ENCODE measurements around the gene AKT2.
A peak's percentile ranks its signal among the peaks of the same experiment; 100 is the strongest.

The AKT2 gene

DNA sequence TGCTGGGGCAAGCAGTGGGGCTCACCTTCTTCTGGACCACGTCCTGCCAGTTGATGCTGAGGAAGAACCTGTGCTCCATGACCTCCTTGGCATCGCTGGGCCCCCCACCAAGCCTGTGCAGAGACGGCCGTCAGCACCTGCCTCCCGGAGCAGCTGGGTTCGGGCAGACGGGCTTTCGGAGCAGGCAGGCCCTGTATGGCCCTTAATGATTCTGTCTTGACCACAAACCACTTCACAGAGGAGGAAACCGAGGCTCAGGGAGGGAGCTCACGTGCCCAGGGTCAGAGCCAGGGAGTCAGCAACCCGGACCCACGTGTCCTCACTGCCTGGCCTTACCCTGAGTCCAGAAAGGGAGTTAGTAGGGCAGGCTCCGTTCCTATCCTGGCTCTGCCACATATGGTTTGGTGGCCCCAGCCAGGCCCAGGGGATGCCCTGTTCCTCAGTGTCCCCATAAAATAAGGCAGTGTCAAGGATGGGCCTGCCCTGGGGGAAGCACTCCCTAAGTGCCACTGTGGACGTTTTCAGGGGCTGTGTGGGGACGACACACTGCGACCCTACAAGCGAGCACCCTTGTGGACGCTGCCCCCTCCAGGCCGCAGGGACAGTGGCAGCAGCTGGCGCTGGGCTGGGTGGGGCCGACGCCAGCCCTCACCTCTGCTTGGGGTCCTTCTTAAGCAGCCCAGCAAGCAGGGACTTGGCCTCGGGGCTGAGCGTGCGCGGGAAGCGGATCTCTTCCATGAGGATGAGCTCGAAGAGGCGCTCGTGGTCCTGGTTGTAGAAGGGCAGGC, 49.7 kb downstream of the AKT2 start:
- DNase-seq (ENCODE audit: low read depth): no peak

DNA sequence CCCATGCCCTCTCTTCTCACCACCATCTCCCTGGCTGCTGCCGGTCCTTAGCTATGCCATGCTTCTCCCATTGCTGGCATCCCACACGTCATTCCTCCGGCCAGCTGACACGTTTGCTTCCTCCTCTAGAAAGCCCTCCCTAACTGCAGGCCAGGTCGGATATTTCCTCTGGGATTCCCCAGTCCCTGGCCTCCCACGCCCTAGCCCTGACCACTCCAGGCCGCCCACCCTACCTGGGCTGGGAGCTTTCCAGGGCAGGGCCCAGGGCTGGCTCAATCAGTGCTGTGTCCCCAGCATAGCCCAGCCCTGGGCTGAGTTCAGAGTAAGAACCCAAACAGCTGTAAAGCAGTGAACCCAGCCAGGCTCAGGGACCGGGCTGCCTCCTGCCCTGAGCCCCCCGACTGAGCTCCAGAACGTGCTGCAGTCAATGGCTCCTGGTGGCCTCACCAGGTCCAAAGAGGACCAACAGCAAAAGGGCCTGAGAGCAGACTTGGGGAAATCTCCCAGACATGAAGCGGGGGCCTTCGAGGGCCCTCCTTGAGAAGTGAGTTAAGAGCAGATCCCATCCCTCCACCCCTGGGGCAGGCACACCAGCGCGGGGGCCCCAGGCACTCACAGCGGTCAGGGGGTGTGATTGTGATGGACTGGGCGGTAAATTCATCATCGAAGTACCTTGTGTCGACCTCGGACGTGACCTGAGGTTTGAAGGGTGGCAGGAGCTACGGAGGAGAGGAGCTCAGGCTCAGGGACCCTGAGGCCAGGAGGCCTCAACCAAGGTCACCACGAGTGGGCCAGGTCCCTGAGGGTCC, 50.5 kb downstream of the AKT2 start:
- DNase-seq (ENCODE audit: low read depth): no peak

DNA sequence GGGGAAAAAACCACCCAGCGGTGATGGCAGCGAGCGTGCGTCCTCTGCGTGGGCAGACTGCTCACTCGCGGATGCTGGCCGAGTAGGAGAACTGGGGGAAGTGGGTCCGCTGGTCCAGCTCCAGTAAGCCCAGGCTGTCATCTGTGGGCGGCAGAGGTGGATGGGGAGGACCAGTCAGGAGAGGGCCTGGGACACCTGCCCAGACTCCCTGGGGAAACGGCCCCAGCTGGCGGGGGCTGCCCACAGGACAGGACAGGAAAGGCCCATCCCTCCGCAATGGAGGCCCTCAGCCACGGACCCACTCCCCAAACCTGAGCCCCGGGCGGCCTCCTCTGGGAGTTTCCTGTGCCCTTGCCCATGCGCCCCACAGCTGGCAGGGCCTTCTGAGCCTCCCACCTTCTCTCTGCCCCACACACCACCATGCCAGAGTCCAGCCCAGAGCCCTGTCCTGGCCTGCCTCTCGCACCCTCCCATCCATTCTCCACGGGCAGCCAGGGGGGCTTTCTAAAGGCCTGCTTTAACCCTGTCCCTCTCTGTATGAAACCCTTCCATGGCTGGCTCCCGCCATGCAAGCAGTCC, 51.2 kb downstream of the AKT2 start:
- no peak for DNase-seq (ENCODE audit: low read depth)

DNA sequence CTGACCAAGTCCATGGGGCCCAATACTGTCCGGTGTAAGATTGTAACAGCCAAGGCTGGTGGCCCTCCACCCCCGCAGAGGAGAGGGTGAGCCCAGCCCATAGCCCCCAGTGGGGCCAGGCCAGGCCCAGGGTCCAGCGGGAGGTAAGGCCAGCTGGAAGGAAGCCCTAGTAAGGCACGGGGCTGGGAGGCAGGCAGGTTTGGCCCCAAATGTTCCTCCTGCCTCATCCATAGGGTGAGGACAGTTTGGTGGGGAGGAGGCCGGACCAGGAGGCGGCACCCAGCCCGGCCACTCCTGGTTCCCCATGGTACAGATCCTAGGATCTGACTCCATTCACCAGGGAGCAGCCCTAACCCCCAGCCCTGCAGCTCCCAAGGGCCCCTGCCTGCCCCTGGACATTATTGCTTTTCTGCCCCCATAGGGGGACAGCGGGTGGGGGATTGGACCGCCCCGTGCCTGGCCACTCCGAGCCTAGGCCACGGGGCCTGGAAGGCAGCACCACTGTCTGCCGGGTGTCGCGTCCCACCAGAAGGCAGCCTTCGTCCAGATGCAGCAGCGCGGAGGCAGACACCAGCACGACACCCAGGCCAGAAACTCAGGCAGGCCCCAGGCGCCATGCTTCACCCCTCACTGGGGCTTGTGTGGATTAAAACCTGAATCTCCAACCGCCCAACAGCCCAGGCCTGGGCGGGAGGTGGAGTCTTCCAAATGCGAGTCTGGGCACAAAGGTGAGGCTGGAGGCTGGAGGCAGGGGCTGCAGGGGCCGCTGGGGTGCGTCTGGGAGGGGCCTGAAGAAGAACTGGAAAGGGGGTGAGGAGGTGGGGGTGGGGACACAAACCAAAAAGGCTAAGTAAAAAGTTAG, 52.0 kb downstream of the AKT2 start:
- no peak for DNase-seq (ENCODE audit: low read depth)

DNA sequence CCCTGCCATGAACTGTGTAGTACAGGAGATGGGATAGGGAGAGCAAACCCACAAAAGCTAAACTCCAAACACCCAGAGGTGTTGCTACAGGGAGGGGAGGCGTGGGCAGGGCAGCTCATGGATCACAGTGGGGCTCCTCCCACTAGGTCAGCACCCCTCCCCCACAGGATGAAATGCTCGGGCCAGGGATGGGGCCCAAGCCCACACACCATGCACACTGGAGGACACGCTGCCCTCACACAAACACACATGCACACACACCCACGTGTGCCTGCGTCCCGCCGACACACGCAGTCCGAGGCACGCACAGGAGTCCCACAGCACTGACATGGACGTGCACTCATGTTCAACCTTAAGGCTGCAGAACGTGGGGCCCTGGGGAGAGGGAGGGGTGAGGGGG, 52.7 kb downstream of the AKT2 start:
- no peak for DNase-seq (ENCODE audit: low read depth)

DNA sequence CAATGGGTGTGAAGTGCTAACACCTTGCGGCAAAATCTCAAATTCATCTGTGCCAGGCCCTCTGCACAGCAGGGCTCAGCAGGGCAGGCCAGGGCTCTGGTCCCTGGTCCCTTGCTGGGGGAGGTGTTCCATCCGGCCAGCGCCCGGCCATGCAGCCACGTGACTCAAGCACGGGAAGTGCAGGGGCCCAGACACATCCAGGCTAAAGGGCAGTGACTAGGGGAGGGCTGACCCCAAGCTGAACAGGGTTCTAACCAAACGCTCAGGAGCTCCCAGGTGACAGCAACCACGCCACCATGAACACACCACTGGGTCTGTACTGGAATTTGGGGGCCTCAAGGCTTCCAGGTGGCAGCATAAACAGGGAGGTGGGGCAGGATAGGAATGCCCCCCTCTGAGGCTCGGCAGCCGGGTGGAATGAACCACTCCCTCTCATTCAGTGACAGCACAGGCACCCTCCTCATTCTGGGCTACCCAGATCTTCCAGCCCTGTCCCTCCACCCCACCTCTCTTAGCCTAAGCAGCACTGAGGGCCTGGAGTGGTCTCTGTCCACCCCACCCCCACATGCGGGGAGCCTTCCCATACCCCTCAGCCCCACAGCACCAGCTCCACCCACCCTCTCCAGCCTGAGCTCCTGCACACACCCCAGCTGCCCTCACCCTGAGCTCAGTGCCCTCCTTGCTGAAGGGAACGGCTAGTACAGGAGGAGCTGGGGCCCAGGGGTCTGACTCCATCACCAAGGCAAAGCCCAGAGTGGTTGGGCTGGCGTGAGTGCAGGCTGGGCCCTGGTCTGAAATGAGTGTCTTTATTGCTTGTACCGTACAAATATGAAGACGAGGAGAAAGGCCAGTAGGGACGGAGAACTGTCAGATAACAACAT, 53.4 kb downstream of the AKT2 start:
- DNase-seq (ENCODE audit: low read depth): no peak

DNA sequence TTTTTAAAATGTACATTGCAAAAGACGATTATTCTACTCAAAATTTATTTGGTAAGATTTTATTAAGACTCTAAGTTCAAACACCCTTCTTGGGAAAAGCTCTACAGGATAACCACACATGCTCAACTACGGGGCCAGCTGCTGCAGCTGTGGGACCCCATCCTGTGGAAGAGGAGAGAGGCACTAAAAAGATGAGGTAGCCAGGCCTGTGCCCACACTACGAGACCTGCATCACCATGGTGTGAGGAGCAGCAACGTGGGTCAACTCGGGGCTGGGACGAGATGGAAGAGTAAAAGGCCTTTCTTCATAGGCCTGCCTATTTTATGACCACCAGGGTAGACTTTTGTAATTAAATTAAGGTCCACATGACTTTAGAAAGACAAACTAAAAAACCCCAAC, 54.1 kb downstream of the AKT2 start:
- DNase-seq (ENCODE audit: low read depth): no peak

DNA sequence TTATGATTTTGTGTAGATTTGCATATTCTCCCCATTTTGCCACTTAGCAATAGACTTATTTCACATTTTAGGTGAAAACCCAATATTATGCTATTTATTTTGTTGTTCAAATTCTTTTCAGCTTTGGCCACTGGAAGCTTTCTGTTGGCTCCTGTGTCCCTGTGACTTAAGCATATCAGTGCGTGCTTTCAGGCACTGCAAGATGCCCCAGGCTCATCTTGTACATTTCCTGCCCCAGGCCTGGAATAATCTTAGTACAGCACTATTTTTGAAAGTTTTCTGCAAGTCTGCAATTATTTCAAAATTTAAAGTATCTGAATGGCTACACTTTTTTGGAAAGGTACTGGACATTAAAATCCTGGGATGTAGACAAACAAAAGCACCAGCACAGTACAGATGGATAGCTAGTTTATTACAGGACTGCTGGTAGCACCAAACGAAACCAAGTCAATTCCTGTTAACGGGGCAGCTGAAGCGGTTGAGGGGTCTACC, 55.2 kb downstream of the AKT2 start:
- no peak for DNase-seq (ENCODE audit: low read depth)

DNA sequence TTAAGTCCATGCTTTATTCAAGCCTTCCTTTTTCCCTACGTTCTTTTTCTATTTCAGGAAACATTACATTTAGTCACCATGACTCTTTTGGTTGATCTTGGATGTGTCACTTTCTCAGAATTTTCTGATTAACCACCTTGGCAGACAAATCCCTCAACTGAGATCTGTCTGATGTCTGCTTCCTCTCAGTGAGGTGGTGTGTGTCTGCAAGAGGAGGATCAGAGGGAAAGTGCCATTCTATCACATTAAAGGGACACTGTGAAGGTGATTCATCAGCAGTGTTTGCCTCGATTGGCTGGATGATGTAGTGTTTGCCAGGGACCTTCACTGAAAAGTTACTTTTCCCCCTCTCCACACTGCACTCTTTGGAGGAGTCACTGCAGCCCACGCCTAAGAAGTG, 55.7 kb downstream of the AKT2 start:
- DNase-seq (ENCODE audit: low read depth): no peak

DNA sequence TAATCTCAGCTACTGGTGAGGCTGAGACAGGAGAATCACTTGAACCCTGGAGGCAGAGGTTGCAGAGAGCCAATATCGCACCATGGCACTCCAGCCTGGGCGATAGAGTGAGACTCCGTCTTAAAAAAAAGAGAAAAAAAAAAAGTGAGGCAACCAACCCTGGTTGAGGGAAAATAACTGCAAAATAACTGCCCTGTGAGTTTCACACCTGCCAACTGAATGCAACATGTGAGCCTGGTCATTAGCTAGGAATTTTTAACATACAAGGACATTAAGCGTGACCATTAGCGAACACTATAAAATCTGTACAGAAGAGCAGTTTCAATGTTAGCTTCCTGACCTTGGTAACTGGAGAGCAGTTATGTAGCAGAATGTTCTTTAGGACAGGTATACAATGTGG, 56.3 kb downstream of the AKT2 start:
- no peak for DNase-seq (ENCODE audit: low read depth)

DNA sequence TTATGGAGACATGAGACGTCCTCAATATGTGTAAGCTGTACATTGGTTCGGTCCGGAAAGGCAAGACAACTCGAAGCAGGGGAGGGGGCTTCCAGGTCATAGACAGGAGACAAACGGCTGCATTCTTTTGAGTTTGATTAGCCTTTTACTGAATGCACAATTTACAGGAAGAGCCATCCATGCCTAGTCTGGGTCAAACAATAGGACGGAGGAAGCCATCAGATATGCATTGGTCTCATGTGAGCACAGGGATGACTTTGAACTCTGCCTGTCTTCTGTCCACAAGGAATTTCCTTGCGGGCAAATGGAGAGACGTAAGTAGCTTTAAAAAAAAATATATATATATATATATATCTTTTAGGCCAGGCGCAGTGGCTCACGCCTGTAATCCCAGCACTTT, 56.8 kb downstream of the AKT2 start:
- no peak for DNase-seq (ENCODE audit: low read depth)

DNA sequence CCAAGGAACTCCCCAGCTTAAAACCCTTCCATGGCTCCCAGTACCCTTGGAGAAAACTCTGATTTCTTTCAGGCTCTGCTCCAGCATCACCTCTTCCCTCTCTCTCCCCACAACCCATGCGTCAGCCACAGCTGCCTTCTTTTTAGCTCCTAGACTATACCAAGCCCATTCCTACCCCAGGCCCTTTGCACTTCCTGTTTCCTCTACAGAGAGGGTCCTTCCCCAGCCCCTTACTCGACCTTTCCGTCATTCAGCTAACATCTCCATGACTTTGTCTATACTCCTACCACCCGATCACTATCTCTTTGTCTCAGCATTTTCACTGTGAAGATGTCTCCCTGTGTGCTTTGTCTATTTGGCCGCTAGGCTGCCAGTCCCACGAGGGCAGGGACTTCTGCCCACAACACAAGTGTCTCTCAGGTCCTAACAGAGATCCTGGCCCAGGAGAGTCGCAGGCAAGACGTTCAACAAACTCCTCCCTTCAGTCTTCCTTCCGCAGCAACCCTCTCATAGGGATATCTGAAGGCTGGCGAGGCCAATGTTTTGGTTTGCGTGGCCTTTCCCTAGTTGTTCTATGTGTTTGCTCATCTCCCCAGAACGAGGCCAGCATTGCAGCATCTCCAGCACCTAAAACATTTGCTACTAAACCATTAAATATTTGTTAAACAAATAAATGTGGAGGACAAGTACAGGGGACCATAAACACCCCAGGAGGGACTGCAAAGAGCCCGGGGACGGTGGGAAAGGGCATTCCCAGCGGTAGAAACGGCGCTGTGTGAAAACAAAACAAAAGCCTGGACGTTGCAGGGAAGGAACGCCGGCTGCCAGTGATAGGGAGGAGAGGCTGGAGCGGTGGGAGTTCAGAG, 59.5 kb downstream of the AKT2 start:
- DNase-seq (ENCODE audit: low read depth): no peak

DNA sequence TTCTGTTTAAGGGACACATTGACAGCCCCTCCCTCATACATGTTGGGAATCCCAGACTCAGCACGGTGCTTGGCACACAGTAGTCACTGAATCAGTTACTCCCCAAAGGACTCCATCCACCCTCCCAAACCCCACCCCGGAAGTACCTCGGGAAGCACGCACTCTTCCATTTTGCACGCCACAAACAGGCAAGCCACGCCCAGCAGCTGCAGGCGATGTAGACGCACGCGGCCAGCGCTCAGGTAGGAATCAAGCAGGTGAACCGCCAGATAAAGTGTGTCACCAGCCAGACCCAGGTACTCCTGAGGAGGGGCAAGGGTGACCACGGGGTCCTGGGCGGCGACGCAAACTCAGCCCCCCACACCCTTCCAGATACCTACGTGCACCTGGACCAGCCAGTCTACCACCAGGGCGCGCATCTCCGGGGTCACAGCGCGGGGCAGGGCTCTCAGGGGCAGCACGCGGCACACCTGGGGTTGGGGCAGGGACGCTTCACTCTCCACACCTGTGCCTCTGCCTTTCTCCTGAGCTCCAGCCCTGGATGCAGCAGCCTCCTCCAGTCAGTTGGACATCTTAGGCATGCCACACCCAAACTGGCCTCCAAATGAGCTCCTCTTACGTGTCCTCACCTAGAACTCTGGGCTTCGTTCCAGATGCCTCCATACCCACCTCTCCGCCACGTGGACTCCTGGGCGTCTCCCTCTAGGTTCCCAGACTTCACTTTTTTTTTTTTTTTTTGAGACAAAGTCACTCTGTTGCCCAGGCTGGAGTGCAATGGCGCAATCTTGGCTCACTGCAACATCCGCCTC, 60.6 kb downstream of the AKT2 start:
- no peak for DNase-seq (ENCODE audit: low read depth)

DNA sequence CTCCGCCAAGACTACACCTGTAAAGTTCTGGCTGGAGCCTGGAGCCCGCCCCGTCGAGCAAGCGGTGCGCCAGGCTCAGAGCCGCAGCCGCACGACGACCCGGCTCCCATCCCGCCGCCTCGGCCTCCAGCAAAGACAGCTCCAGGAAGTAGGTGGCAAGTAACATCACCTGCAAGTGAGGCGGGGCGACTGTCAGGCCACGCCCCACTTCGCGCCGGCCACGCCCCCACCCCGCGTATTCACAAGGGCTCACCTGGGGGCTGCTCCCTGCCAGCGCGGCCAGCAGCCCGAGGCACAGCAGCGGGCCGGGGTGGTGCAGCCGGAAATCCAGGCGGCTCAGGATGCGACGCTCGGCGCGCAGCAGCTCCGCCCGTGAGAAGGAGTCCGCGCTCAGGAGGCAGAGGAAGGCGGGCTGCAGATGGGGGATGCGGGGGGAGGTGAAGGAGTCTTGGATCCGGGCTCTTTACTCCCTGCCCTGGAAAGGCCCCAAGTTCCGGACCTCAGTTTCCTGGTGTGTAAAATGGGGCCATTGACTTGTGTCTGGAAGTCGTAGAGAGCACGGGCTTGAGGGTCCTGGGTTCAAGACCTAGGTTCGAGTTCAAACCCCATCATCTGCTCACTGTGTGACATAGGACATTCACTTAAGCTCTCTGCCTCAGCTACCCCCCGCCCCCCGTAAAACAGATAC, 61.9 kb downstream of the AKT2 start:
- DNase-seq (ENCODE audit: low read depth): peak; percentile 4

DNA sequence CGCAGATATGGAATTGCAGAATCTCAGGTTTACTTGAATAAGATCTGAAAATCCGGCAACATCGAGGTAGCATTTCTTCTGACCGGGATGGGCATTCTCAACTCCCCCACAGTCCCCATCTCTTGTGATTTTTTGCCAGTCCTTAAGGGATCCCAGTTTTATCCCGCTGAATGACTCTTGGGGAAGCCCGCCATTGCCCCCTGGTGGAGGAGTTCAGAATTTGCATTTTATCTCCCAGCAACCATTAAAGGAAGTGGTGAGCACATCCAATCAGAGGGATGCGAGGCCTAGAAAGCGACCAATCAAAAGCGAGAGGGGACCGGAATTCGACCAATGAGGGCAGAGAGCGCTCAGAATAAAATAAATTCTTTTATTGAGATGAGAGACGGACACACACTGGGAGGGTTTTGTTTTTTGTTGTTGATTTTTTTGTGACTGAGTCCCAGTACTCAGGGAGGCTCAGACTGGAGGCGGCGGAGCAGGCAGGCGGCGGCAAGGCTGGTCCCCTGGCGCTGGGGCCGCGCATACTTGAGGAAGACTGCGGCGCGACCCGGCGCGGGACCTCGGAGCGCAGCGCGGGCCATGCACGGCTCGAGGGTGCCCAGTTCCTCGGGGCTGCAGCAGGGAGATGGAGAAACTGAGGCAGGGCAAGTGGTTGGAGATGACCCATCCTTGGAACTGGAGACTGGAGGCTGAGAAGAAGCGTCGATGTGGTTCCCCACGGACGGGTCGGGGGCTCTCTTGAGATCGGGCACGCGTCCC, 63.1 kb downstream of the AKT2 start:
- DNase-seq (ENCODE audit: low read depth): peak; percentile 47

DNA sequence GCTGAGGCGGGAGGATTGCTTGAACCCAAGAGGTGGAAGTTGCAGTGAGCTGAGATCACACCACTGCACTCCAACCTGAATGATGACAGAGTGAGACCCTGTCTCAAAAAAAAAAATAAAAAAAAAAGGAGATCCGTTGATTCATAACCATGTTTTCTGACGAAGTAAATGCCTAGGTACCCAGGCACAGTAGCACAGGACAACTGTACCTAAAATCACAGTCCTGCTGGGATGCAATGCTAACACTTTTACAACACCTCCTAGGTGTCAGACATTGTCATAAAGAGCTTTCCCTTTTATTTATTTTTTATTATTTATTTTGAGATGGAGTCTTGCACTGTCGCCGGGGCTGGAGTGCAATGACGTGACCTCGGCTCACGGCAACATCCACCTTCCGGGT, 64.5 kb downstream of the AKT2 start:
- no peak for DNase-seq (ENCODE audit: low read depth)

DNA sequence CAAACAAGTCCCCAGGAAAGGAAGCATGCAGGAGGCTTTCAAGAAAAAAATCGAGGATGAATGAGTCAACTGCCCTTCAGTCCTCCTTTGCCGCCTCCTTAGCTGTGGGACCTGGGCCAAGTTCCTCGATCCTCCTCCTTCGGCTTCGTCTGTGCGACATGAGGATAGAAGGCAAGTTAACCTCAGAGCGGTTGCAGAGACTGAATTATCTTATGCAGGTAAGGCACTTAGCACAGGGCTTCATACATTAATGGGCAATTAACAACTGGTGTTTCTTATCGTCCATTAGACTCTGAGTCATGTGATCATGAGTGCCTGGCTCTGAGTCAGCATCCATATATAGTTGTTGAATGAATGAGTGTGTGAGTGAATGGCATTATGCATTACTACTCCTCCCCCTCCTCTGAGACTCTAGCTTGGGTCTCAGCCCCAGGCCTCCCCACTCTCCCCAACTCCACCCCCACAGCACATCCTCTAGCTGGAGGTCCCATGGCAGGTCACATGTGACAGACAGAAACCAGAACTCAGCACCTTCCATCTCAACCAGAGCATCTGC, 65.3 kb downstream of the AKT2 start:
- DNase-seq (ENCODE audit: low read depth): no peak

All from activated T-helper 1 cell treated with Interleukin-2 at 50 U/mL for 16 hours (primary cell).